PFSK-1 (cell line): ENCODE measurements around the gene MAIP1.

Experiments
- POLR2AphosphoS5 ChIP-seq: IDR thresholded peaks from 2 replicates; pipeline ENCODE4 v1.6.1; 2012; ENCODE audit warnings: low read depth, mild to moderate bottlenecking, control low read depth, low read length, moderate library complexity
- REST ChIP-seq, 2 experiments: IDR thresholded peaks; 2 replicates each; pipeline versions ENCODE4 v1.6.1 to v1.8.0; 2011 to 2012; ENCODE audit warnings: low read depth in 2 of 2, low read length in 2 of 2, control low read depth in 1 of 2, inconsistent platforms in 1 of 2, mild to moderate bottlenecking in 1 of 2, moderate library complexity in 1 of 2; ENCODE audit not compliant: insufficient read depth in 1 of 2
- SIN3A ChIP-seq: IDR thresholded peaks from 2 replicates; pipeline ENCODE4 v1.6.1; 2012; ENCODE audit warnings: mild to moderate bottlenecking, low read length, moderate library complexity, borderline replicate concordance; ENCODE audit not compliant: insufficient read depth
- TAF1 ChIP-seq: IDR thresholded peaks from 2 replicates; pipeline ENCODE4 v1.6.1; 2012; ENCODE audit warnings: low read length, control low read depth, borderline replicate concordance; ENCODE audit not compliant: insufficient read depth

GRCh38 chr2:199979832-199980628 lies 24.6 kb downstream of the MAIP1 start:
- no peak for TF ChIP-seq TAF1
- no peak for TF ChIP-seq SIN3A
- TF ChIP-seq POLR2AphosphoS5 = no peak
- no peak for TF ChIP-seq REST (IDR thresholded peaks at IDR 0.05; ENCODE audit: insufficient read depth in 1 of 2, low read depth in 2 of 2, low read length in 2 of 2)
